ENCODE results near the gene DNAI4. TPM values are rescaled to one million over a fixed set of nuclear protein-coding genes. Genes with fewer than 3 reads are reported as not detected.

DNAI4 gene
- total and polyA plus RNA-seq, 2 donors (not counting 3 experiments of a cell fraction or from before 2014, with no cell fraction given): 0.51 to 3.3 TPM

- dilution Hi-C loops (cut with MboI; ENCODE audit: extremely low pct_ligation_motif_present, low sequenced_read_pairs) (no loop called here), intact Hi-C loops (cut with micrococcal nuclease) (no loop called here)
- Histone ChIP-seq H3K27ac (ENCODE audit: insufficient read depth, low read depth, low read length) (no peak overlapping the region), H3K9ac (replicated peaks; ENCODE audit: extremely low read depth, insufficient read depth, low read length) (no peak overlapping the region), H3K27me3 (ENCODE audit: control insufficient read depth in 2 of 2, insufficient read depth in 2 of 2, low read length in 2 of 2) (no peaks in the 10 kb centered on the region), H3K4me1 (ENCODE audit: control insufficient read depth, extremely low read depth, insufficient read depth, low read length) (no peaks in the 10 kb centered on the region), H3K9me3 (replicated peaks; ENCODE audit: control insufficient read depth, insufficient read depth, low read length) (no peaks in the 10 kb centered on the region), H3K9me1 (replicated peaks; ENCODE audit: control insufficient read depth, extremely low read depth, insufficient read depth, low read length) (no peaks in the 10 kb centered on the region), H3K4me2 (ENCODE audit: insufficient read depth, low read length) (no peak overlapping the region), H3K79me2 (ENCODE audit: control insufficient read depth, insufficient read depth, low read length) (no peaks in the 10 kb centered on the region), H3K4me3 (replicated peaks in 1 of 3; ENCODE audit: insufficient read depth in 1 of 3, low read depth in 1 of 3, low read length in 3 of 3) (no peak overlapping the region), H2AFZ (ENCODE audit: low read depth, low read length) (no peak overlapping the region), H4K20me1 (replicated peaks; ENCODE audit: control insufficient read depth, extremely low read depth, insufficient read depth, low read length) (no peaks in the 10 kb centered on the region), H3K36me3 (ENCODE audit: control insufficient read depth in 2 of 2, extremely low read depth in 1 of 2, insufficient read depth in 2 of 2, low read length in 2 of 2) (no peaks in the 10 kb centered on the region)
- FAIRE-seq (no peak), DNase-seq (ENCODE audit: low read depth, low spot score) (no peak)
- CTCF ChIA-PET: no interaction called here
- POLR2A ChIA-PET: no interaction called here
- no peak for TF ChIP-seq EZH2 (IDR thresholded peaks at IDR 0.05; ENCODE audit: borderline replicate concordance, low read depth, low read length, severe bottlenecking)
- no peak for TF ChIP-seq JUN (IDR thresholded peaks at IDR 0.05; ENCODE audit: borderline replicate concordance, insufficient read depth, insufficient read length, low read depth)
- no peak for TF ChIP-seq CTCF (IDR thresholded peaks at IDR 0.05; ENCODE audit: extremely low read depth in 1 of 2, insufficient read depth in 1 of 2, low read depth in 1 of 2, low read length in 2 of 2)
- TF ChIP-seq POLR2A (IDR thresholded peaks at IDR 0.05; ENCODE audit: low read depth, low read length): no peak
- TF ChIP-seq POLR2AphosphoS5 (IDR thresholded peaks at IDR 0.05; ENCODE audit: insufficient read depth, low read depth, low read length): no peak
- TF ChIP-seq, protein P1, sequence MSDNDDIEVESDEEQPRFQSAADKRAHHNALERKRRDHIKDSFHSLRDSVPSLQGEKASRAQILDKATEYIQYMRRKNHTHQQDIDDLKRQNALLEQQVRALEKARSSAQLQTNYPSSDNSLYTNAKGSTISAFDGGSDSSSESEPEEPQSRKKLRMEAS (IDR thresholded peaks at IDR 0.05; ENCODE audit: insufficient read depth, insufficient read length): no peak
- TF ChIP-seq FOS (IDR thresholded peaks at IDR 0.05; ENCODE audit: borderline replicate concordance, insufficient read depth, low read length): no peak
- TF ChIP-seq MYC (IDR thresholded peaks at IDR 0.05; ENCODE audit: low read depth, low read length): no peak
- TF ChIP-seq GATA2 (IDR thresholded peaks at IDR 0.05; ENCODE audit: insufficient read depth, insufficient read length, low read depth, low read length): no peak
- BruUV-seq (replicated peaks): no TSS peak
Observed at GRCh38 chr1:66876664-66877063, 48.0 kb downstream of the DNAI4 start.

Data from endothelial cell of umbilical vein (primary cell).